K562 (cell line): ENCODE results near the gene HMGXB3.

Experiments
- BRF2 ChIP-seq: IDR thresholded peaks from 3 replicates; pipeline ENCODE4 v1.6.1; 2011; ENCODE audit warnings: borderline replicate concordance, mild to moderate bottlenecking; ENCODE audit not compliant: insufficient read length, insufficient read depth
- CTCF ChIP-seq, 3 experiments: IDR thresholded peaks in 2 of 3; conservative IDR thresholded peaks in 1 of 3; 2 replicates each; pipeline ENCODE4 v1.5.1; 2011 to 2012; ENCODE audit warnings: low read length in 3 of 3, mild to moderate bottlenecking in 3 of 3, control low read depth in 2 of 3, improper control_type of control experiment in 1 of 3, inconsistent platforms in 1 of 3, low read depth in 1 of 3, mixed read lengths in 1 of 3, moderate library complexity in 1 of 3; ENCODE audit not compliant: insufficient read depth in 2 of 3
- ELF1 ChIP-seq: fragments of 200-800 bp; sonication (Bioruptor generic); IDR thresholded peaks from 2 replicates; pipeline ENCODE4 v1.6.1; 2016; ENCODE audit warnings: missing genetic modification characterization, missing compliant biosample characterization
- TEAD1 ChIP-seq, 2 experiments: fragments of 450-650 bp in 1 of 2; sonication (generic) in 1 of 2; formaldehyde crosslinking; IDR thresholded peaks; 2 replicates each; pipeline versions ENCODE4 v1.4.0 to v1.8.0; 2020 to 2022; ENCODE audit warnings: mild to moderate bottlenecking in 2 of 2, missing genetic modification reagents in 1 of 2

- TF ChIP-seq ELF1 (tag) (no peak), TEAD1 (CRISPR knock-in tag; IDR thresholded peaks at IDR 0.05) (no peak), CTCF (IDR thresholded peaks at IDR 0.05 in 2 of 3, conservative IDR thresholded peaks at IDR 0.05 in 1 of 3; ENCODE audit: insufficient read depth in 2 of 3, low read depth in 1 of 3, low read length in 3 of 3) (no peak), BRF2 (no peak)
Observed at GRCh38 chr5:149956685-149957084, 43.9 kb upstream of the HMGXB3 start.
